ENCODE results near the gene MYH13.

The MYH13 gene

DNA sequence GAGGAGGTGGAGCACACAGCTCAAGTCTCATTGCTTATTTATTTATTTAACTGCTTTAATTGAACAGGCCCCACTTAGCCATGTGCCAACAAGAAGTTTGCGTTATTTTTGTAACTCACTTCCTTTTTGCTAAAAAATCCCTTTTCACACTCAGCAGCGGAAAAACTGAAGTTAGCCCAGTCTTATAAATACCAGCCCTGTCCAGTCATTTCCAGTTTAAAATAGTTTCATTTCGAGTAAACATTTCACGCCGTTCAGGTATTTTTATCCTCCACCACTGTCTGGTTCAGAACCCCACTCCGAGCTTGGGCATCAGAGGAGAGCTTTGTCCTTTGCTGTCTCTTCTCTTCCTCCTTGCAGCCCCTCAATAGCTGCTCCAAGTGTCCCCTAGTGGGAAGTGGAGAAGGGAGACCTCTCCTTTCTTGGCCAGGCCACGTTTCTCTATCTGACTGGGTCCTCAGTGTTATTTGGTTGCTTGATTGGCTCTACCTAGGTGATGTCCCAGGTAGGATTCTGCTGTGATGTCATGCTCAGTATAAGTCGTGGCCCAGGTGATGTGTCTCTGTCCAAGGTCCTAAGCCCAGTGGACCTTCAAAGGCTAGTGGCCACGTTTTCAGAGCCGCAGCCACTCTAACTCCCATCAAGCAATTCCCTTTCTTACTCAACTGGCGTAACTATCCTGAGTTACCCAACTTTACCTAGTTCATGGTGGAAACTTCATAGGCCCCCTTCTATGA, 121.4 kb downstream of the MYH13 start:
- no peak for DNase-seq
